ENCODE results near the gene KCNK3.
A peak's percentile ranks its signal among the peaks of the same experiment; 100 is the strongest.

Gene KCNK3

GRCh38 chr2:26701596-26701995, 9.1 kb downstream of the KCNK3 start:
- H2BK15ac ChIP-seq (ENCODE audit: low read depth, poor library complexity, severe bottlenecking): no peak overlapping the region
- no peak overlapping the region for H2BK120ac ChIP-seq (ENCODE audit: low read depth, low read length)
- no peak overlapping the region for H3K27ac ChIP-seq (ENCODE audit: low read length, poor library complexity, severe bottlenecking)
- no peaks in the 10 kb centered on the region for H3K36me3 ChIP-seq (ENCODE audit: control insufficient read depth in 1 of 2, insufficient read depth in 2 of 2, low read depth in 1 of 2, low read length in 2 of 2)
- H3K14ac ChIP-seq (ENCODE audit: low read length in 2 of 2): no peak overlapping the region
- H3K9me3 ChIP-seq (ENCODE audit: control insufficient read depth, low read length): no peaks in the 10 kb centered on the region
- peaks cover 5% of the 10 kb centered on the region for H3K4me1 ChIP-seq (ENCODE audit: control insufficient read depth, insufficient read depth, low read depth, low read length)
- no peak overlapping the region for H2AFZ ChIP-seq (ENCODE audit: low read depth, low read length)
- peaks cover 0 to 38% of the 10 kb centered on the region in 2 experiments for H3K27me3 ChIP-seq (ENCODE audit: control insufficient read depth in 1 of 2, insufficient read depth in 1 of 2, low read length in 2 of 2)
- no peak overlapping the region for H2AK5ac ChIP-seq (ENCODE audit: low read length, severe bottlenecking)
- H3K79me1 ChIP-seq (replicated peaks; ENCODE audit: low read length, poor library complexity, severe bottlenecking): no peaks in the 10 kb centered on the region
- H4K8ac ChIP-seq (ENCODE audit: low read length): no peak overlapping the region
- DNase-seq: no peak
- no peak overlapping the region for H3K4ac ChIP-seq (ENCODE audit: low read depth in 1 of 2, low read length in 2 of 2)
- H3K4me3 ChIP-seq (ENCODE audit: insufficient read depth in 1 of 2, low read depth in 1 of 2, low read length in 2 of 2): no peak overlapping the region
- WGBS: 92% methylated on average over 3 of the region's 5 CpGs
- no peak overlapping the region for H2BK5ac ChIP-seq (ENCODE audit: low read depth, low read length, poor library complexity, severe bottlenecking)
- no peak overlapping the region for H3K18ac ChIP-seq (ENCODE audit: low read depth in 1 of 2, low read length in 2 of 2)
- no peak overlapping the region for H2BK12ac ChIP-seq (ENCODE audit: low read length in 2 of 2)
- H3K4me2 ChIP-seq (ENCODE audit: low read length, poor library complexity, severe bottlenecking): no peak overlapping the region
- no peak overlapping the region for H3K23ac ChIP-seq (ENCODE audit: low read length in 2 of 2)
- H4K91ac ChIP-seq (ENCODE audit: low read length): no peak overlapping the region
- no peak overlapping the region for H3K9ac ChIP-seq (ENCODE audit: low read length)

GRCh38 chr2:26702025-26702424, 9.5 kb downstream of the KCNK3 start:
- no peak overlapping the region for H3K4me3 ChIP-seq (ENCODE audit: insufficient read depth in 1 of 2, low read depth in 1 of 2, low read length in 2 of 2)
- no peak overlapping the region for H4K8ac ChIP-seq (ENCODE audit: low read length)
- 89% methylated on average over 1 of the region's 3 CpGs for WGBS
- H2BK120ac ChIP-seq (ENCODE audit: low read depth, low read length): no peak overlapping the region
- no peak overlapping the region for H2BK12ac ChIP-seq (ENCODE audit: low read length in 2 of 2)
- peaks cover 0 to 43% of the 10 kb centered on the region in 2 experiments for H3K27me3 ChIP-seq (ENCODE audit: control insufficient read depth in 1 of 2, insufficient read depth in 1 of 2, low read length in 2 of 2)
- H3K36me3 ChIP-seq (ENCODE audit: control insufficient read depth in 1 of 2, insufficient read depth in 2 of 2, low read depth in 1 of 2, low read length in 2 of 2): no peaks in the 10 kb centered on the region
- H2BK15ac ChIP-seq (ENCODE audit: low read depth, poor library complexity, severe bottlenecking): no peak overlapping the region
- no peaks in the 10 kb centered on the region for H3K79me1 ChIP-seq (replicated peaks; ENCODE audit: low read length, poor library complexity, severe bottlenecking)
- H3K27ac ChIP-seq (ENCODE audit: low read length, poor library complexity, severe bottlenecking): no peak overlapping the region
- H2AFZ ChIP-seq (ENCODE audit: low read depth, low read length): no peak overlapping the region
- H3K14ac ChIP-seq (ENCODE audit: low read length in 2 of 2): no peak overlapping the region
- no peak overlapping the region for H2AK5ac ChIP-seq (ENCODE audit: low read length, severe bottlenecking)
- no peak overlapping the region for H4K91ac ChIP-seq (ENCODE audit: low read length)
- H3K4ac ChIP-seq (ENCODE audit: low read depth in 1 of 2, low read length in 2 of 2): no peak overlapping the region
- H3K9ac ChIP-seq (ENCODE audit: low read length): no peak overlapping the region
- no peak overlapping the region for H3K4me2 ChIP-seq (ENCODE audit: low read length, poor library complexity, severe bottlenecking)
- peaks cover 8% of the 10 kb centered on the region for H3K4me1 ChIP-seq (ENCODE audit: control insufficient read depth, insufficient read depth, low read depth, low read length)
- H3K23ac ChIP-seq (ENCODE audit: low read length in 2 of 2): no peak overlapping the region
- H2BK5ac ChIP-seq (ENCODE audit: low read depth, low read length, poor library complexity, severe bottlenecking): no peak overlapping the region
- peak; percentile 63 for DNase-seq
- H3K9me3 ChIP-seq (ENCODE audit: control insufficient read depth, low read length): no peaks in the 10 kb centered on the region
- H3K18ac ChIP-seq (ENCODE audit: low read depth in 1 of 2, low read length in 2 of 2): no peak overlapping the region

DNA sequence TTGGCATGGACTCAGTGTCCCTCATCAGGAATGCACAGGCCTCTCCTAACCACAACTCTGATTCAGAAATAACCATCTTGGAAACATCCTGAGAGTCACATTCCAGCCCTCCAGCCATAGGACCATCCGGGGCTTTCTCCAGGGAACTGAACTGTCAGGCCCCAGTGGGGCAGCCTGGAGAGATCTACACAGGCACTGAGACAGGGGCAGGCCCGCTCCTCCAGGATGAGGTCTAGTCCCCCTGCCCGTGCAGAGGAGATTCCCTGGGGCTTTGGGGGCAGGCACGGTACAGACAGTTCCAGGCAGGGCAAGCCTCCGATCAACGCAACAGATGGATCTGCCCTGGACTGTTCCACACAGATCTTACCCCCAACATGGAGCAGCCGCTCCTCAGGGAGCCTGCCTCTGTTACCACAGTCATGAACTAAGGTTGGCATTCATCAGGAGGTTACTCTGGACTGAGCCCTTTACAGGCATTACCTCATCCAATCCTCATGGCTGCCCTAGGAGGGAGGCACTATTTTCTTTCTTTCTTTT, 12.0 kb downstream of the KCNK3 start:
- H4K8ac ChIP-seq (ENCODE audit: low read length): peak overlapping the region; percentile 13
- no peak overlapping the region for H2AFZ ChIP-seq (ENCODE audit: low read depth, low read length)
- no peak overlapping the region for H3K4me2 ChIP-seq (ENCODE audit: low read length, poor library complexity, severe bottlenecking)
- no peak overlapping the region for H2BK5ac ChIP-seq (ENCODE audit: low read depth, low read length, poor library complexity, severe bottlenecking)
- H3K14ac ChIP-seq (ENCODE audit: low read length in 2 of 2): no peak overlapping the region
- H3K23ac ChIP-seq (ENCODE audit: low read length in 2 of 2): no peak overlapping the region
- no peak overlapping the region for H3K4me3 ChIP-seq (ENCODE audit: insufficient read depth in 1 of 2, low read depth in 1 of 2, low read length in 2 of 2)
- 77% methylated on average over 7 of the region's 7 CpGs for WGBS
- H3K9ac ChIP-seq (ENCODE audit: low read length): peak overlapping the region; percentile 18
- H3K18ac ChIP-seq (ENCODE audit: low read depth in 1 of 2, low read length in 2 of 2): peak overlapping the region in 1 of 2 experiments; percentile 21
- H2AK5ac ChIP-seq (ENCODE audit: low read length, severe bottlenecking): no peak overlapping the region
- H3K9me3 ChIP-seq (ENCODE audit: control insufficient read depth, low read length): no peaks in the 10 kb centered on the region
- no peak overlapping the region for H3K4ac ChIP-seq (ENCODE audit: low read depth in 1 of 2, low read length in 2 of 2)
- peaks cover 11% of the 10 kb centered on the region for H3K4me1 ChIP-seq (ENCODE audit: control insufficient read depth, insufficient read depth, low read depth, low read length)
- H2BK15ac ChIP-seq (ENCODE audit: low read depth, poor library complexity, severe bottlenecking): no peak overlapping the region
- H4K91ac ChIP-seq (ENCODE audit: low read length): no peak overlapping the region
- H3K27me3 ChIP-seq (ENCODE audit: control insufficient read depth in 1 of 2, insufficient read depth in 1 of 2, low read length in 2 of 2): peaks cover 0 to 56% of the 10 kb centered on the region in 2 experiments
- H2BK12ac ChIP-seq (ENCODE audit: low read length in 2 of 2): no peak overlapping the region
- H3K79me1 ChIP-seq (replicated peaks; ENCODE audit: low read length, poor library complexity, severe bottlenecking): no peaks in the 10 kb centered on the region
- no peak overlapping the region for H2BK120ac ChIP-seq (ENCODE audit: low read depth, low read length)
- peak; percentile 62 for DNase-seq
- H3K36me3 ChIP-seq (ENCODE audit: control insufficient read depth in 1 of 2, insufficient read depth in 2 of 2, low read depth in 1 of 2, low read length in 2 of 2): no peaks in the 10 kb centered on the region
- H3K27ac ChIP-seq (ENCODE audit: low read length, poor library complexity, severe bottlenecking): no peak overlapping the region

- Histone ChIP-seq H3K27ac (ENCODE audit: low read length, poor library complexity, severe bottlenecking) (no peak overlapping the region), H3K18ac (ENCODE audit: low read depth in 1 of 2, low read length in 2 of 2) (no peak overlapping the region), H3K4ac (ENCODE audit: low read depth in 1 of 2, low read length in 2 of 2) (no peak overlapping the region), H2AFZ (ENCODE audit: low read depth, low read length) (no peak overlapping the region), H3K4me3 (ENCODE audit: insufficient read depth in 1 of 2, low read depth in 1 of 2, low read length in 2 of 2) (no peak overlapping the region), H3K23ac (ENCODE audit: low read length in 2 of 2) (no peak overlapping the region), H4K8ac (ENCODE audit: low read length) (no peak overlapping the region), H2AK5ac (ENCODE audit: low read length, severe bottlenecking) (no peak overlapping the region), H2BK120ac (ENCODE audit: low read depth, low read length) (no peak overlapping the region), H2BK5ac (ENCODE audit: low read depth, low read length, poor library complexity, severe bottlenecking) (no peak overlapping the region), H4K91ac (ENCODE audit: low read length) (no peak overlapping the region), H3K79me1 (replicated peaks; ENCODE audit: low read length, poor library complexity, severe bottlenecking) (no peaks in the 10 kb centered on the region), H2BK15ac (ENCODE audit: low read depth, poor library complexity, severe bottlenecking) (no peak overlapping the region), H3K27me3 (ENCODE audit: control insufficient read depth in 1 of 2, insufficient read depth in 1 of 2, low read length in 2 of 2) (peaks cover 0 to 54% of the 10 kb centered on the region in 2 experiments), H3K4me1 (ENCODE audit: control insufficient read depth, insufficient read depth, low read depth, low read length) (peaks cover 11% of the 10 kb centered on the region), H2BK12ac (ENCODE audit: low read length in 2 of 2) (no peak overlapping the region), H3K36me3 (ENCODE audit: control insufficient read depth in 1 of 2, insufficient read depth in 2 of 2, low read depth in 1 of 2, low read length in 2 of 2) (no peaks in the 10 kb centered on the region), H3K9me3 (ENCODE audit: control insufficient read depth, low read length) (no peaks in the 10 kb centered on the region), H3K9ac (ENCODE audit: low read length) (peak overlapping the region; percentile 18), H3K4me2 (ENCODE audit: low read length, poor library complexity, severe bottlenecking) (no peak overlapping the region), H3K14ac (ENCODE audit: low read length in 2 of 2) (no peak overlapping the region)
- 84% methylated on average over 5 of the region's 5 CpGs for WGBS
- DNase-seq: no peak
Observed at GRCh38 chr2:26705126-26705525, 12.6 kb downstream of the KCNK3 start.

All from mesenchymal stem cell (in vitro differentiated cells and primary cell).